Pancreas (tissue), 10 donors: ENCODE data around the gene GGNBP2. TPM values are rescaled to one million over a fixed set of nuclear protein-coding genes. Genes with fewer than 3 reads are reported as not detected.

Experiments
- ATAC-seq, 4 donors: fragments of 200-7000 bp; cut with Tn5 transposase; one replicate each; pipeline versions ENCODE4 v1.8.0 to v1.9.1; 2020; ENCODE audit warnings: mild to moderate bottlenecking in 4 of 4, moderate library complexity in 4 of 4
- DNase-seq, 6 donors: peaks; one replicate each; pipeline ENCODE4 v3.0.0-alpha.2; 2020
- FAIRE-seq: peaks from 2 replicates; lab custom pipeline; 2012; peaks lifted over from hg19 to GRCh38; lab: Jason Lieb, UNC
- H3K27ac ChIP-seq, 4 donors: fragments of 200-600 bp; sonication (generic); 1 replicate in 3 of 4; 2 replicates in 1 of 4; pipeline versions ENCODE4 v1.5.0 to v1.8.0; 2020
- H3K27me3 ChIP-seq, 4 donors: fragments of 200-600 bp; one replicate each; pipeline ENCODE4 v1.8.0; 2021
- H3K36me3 ChIP-seq, 3 donors: fragments of 200-600 bp; sonication (generic) in 1 of 3; one replicate each; pipeline versions ENCODE4 v1.5.0 to v1.8.0; 2020 to 2021
- H3K4me1 ChIP-seq, 3 donors: fragments of 200-600 bp; one replicate each; pipeline ENCODE4 v1.8.0; 2021
- H3K4me3 ChIP-seq, 4 donors: fragments of 200-600 bp; sonication (generic) in 2 of 4; one replicate each; pipeline versions ENCODE4 v1.5.0 to v1.8.0; 2020 to 2021
- H3K9me3 ChIP-seq, 4 donors: fragments of 200-600 bp; one replicate each; pipeline ENCODE4 v1.8.0; 2021
- WGBS, 2 donors: extraction: QIAGEN DNeasy Blood & Tissue Kit; methylation state at CpG; one replicate each; pipeline ENCODE4 v1.1.7; 2013; 5-methylcytosine and 5-hydroxymethylcytosine counted together
- intact Hi-C, 3 donors: fragments of 100-400 bp; cut with DNase I; formaldehyde crosslinking; loops; one replicate each; pipeline versions ENCODE4 v1.11.1 to v1.14.2; 2022
- polyA plus RNA-seq, 2 donors: library from polyadenylated mRNA; stranded (reverse); fragments of 200-250 nt; gene quantifications; one replicate each; pipeline ENCODE4 v1.2.3, GENCODE V29; 2013
- total RNA-seq, 6 donors: library from RNA; stranded (reverse); fragmentation: NEBNext Ultra II Directional in 4 of 6; extraction: Animal tissue kit (Norgen Biotek cat#: 25700) in 4 of 6; gene quantifications; one replicate each; pipeline versions ENCODE4 v1.2.1 to v1.2.4, GENCODE V29; 2021 to 2023
- TF ChIP-seq, protein P1 (sequence below), 4 donors: fragments of 200-600 bp; sonication (generic) in 3 of 4; IDR thresholded peaks; one replicate each; pipeline versions ENCODE4 v1.5.0 to v1.8.0; 2021; ENCODE audit warnings: antibody characterized with exemption in 4 of 4
- donor health status: healthy with polysubstance abuse.
- donor health status: DM: no; HTN: no; CAD: no; lungs with moderate emphysema.
- donor health status: DM: no; HTN: no; CAD: no.
- donor health status: control.
- donor health status: control.
- donor health status: Bipolar disorder and iron deficiency.
- donor health status: DM: yes; HTN: yes; CAD: no.
- donor health status: DM: no; HTN: no; CAD: no.
- donor health status: DM: no; HTN: no; CAD: no.
- donor health status: DM: yes; HTN: yes; CAD: no.

GGNBP2 gene
- total and polyA plus RNA-seq, 8 donors = 27.3 to 41.8 (median 36.7) TPM

DNA sequence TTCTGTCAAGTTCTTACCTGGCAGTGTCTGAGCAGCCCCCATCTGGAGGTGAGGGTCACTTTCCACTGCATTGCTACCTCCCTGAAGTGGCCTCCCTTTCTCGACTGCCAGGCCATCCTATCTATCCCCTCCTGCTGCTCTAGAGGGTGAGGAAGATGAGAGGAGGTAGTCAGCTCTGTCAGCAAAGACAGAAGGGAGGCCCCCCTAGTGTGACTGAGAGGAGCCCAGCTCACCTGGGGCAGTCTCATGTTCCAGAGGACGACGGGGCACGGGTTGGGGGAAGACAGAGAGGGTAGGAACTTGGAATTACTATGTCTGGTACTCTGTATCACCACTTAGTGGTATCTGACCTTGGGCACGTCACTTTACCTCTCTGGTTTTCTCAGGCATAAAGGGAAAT, 32.1 kb upstream of the GGNBP2 start:
- Histone ChIP-seq H3K9me3 (no peaks in the 10 kb centered on the region), H3K27me3 (no peaks in the 10 kb centered on the region), H3K4me1 (no peaks in the 10 kb centered on the region), H3K27ac (no peak overlapping the region), H3K36me3 (no peaks in the 10 kb centered on the region), H3K4me3 (no peak overlapping the region)
- DNase-seq (no peak), FAIRE-seq (no peak), ATAC-seq (no peak)
- intact Hi-C loops = no loop called here
- 76 to 79% methylated on average over 5 of the region's 5 CpGs for WGBS, 2 donors
- TF ChIP-seq, protein P1, sequence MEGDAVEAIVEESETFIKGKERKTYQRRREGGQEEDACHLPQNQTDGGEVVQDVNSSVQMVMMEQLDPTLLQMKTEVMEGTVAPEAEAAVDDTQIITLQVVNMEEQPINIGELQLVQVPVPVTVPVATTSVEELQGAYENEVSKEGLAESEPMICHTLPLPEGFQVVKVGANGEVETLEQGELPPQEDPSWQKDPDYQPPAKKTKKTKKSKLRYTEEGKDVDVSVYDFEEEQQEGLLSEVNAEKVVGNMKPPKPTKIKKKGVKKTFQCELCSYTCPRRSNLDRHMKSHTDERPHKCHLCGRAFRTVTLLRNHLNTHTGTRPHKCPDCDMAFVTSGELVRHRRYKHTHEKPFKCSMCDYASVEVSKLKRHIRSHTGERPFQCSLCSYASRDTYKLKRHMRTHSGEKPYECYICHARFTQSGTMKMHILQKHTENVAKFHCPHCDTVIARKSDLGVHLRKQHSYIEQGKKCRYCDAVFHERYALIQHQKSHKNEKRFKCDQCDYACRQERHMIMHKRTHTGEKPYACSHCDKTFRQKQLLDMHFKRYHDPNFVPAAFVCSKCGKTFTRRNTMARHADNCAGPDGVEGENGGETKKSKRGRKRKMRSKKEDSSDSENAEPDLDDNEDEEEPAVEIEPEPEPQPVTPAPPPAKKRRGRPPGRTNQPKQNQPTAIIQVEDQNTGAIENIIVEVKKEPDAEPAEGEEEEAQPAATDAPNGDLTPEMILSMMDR (IDR thresholded peaks at IDR 0.05) = no peak

DNA sequence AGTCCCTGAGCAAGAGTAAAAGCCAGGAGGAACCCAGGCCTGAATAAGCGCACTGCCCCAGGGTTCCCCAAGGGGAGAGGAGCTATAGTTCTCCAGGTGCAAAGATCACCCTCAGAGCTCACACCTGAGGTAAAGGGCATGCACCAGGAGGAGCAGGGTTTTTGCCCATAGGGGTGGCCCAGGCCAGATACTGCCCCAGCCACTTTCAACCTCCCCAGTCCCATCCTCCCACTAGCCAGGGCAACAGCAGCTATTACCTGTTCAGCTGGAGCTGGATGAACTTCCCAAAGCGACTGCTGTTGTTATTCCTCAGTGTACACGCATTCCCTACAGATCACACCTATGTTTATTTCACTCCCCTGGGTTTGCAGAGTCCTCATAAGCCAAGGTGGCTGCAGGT, 29.9 kb upstream of the GGNBP2 start:
- Histone ChIP-seq H3K4me3 (no peak overlapping the region), H3K9me3 (no peaks in the 10 kb centered on the region), H3K36me3 (no peaks in the 10 kb centered on the region), H3K4me1 (no peaks in the 10 kb centered on the region), H3K27me3 (no peaks in the 10 kb centered on the region), H3K27ac (no peak overlapping the region)
- DNase-seq (no peak), FAIRE-seq (no peak), ATAC-seq (no peak)
- intact Hi-C loops = no loop called here
- WGBS, 2 donors = 90 to 94% methylated on average over 3 of the region's 3 CpGs
- TF ChIP-seq, protein P1 (IDR thresholded peaks at IDR 0.05) = no peak

DNA sequence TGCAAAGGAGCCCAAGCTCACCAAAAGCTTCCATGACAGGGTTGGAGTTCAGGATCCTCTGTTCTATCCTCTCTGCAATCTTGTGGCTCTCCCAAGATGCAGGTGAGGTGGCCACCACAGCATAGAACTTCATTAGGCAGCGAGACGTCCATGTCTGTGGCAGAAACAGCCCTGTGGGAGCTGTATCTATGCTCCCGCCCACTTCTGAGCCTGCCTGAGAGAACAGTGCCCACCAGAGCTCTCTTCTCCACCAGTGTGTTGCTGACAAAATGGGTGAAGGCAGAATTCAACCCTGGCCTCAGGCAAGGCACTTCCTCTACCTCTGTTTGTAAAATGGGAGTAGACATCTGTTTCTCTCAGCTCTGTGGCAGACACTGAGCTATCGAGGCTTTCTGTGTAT, 28.9 kb upstream of the GGNBP2 start:
- no peaks in the 10 kb centered on the region for H3K4me1 ChIP-seq
- DNase-seq (no peak), ATAC-seq (no peak), FAIRE-seq (no peak)
- intact Hi-C loops = no loop called here
- H3K4me3 ChIP-seq = no peak overlapping the region
- no peaks in the 10 kb centered on the region for H3K36me3 ChIP-seq
- H3K27ac ChIP-seq = no peak overlapping the region
- 90 to 93% methylated on average over 4 of the region's 4 CpGs for WGBS, 2 donors
- TF ChIP-seq, protein P1 (IDR thresholded peaks at IDR 0.05) = no peak
- H3K9me3 ChIP-seq = no peaks in the 10 kb centered on the region
- H3K27me3 ChIP-seq = no peaks in the 10 kb centered on the region

DNA sequence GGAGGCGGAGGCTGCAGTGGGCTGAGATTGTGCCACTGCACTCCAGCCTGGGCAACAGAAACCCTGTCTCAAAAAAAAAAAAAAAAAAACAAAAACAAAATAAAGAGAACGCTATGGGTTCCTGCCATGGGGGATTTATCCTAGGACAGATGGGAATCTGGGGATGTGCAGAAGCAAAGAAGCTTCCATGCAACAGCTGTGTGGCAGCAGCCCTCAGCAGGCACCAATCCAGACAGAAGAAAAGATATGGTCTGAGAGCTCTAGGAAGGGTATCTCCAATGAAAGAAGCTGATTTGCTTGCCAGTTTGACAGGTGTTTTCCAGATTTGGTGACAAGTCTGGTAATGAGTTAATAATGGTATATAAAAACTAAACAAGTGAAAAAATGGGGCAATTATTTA, 21.6 kb upstream of the GGNBP2 start:
- DNase-seq (no peak), ATAC-seq (no peak)

DNA sequence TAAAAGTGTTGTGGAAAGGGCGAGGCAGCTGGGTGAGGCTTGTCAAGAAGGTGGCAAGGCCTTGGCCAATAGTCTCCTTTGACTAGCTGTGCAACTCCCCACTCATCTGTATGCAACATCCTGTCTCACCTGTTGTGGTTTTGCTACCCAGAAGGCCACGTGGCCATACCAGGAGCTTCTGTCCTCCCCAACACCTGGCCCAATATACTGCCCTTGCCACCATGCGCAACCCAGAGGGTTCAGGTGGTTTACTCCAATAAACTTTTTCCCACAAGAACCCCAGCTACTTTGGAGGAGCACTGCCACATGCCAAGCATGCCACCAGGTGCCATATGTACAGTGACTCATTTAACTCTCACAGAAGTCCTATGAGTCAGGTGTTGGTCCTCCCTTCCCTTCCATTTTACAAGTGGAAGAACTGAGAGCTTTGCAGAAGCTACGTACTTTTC, 20.3 kb upstream of the GGNBP2 start:
- no peak for FAIRE-seq
- no peak for DNase-seq
- intact Hi-C loops = no loop called here
- WGBS, 2 donors = 94 to 97% methylated on average over 4 of the region's 4 CpGs
- Histone ChIP-seq H3K27ac (no peak overlapping the region), H3K9me3 (no peaks in the 10 kb centered on the region), H3K4me3 (no peak overlapping the region), H3K36me3 (peaks cover 5 to 27% (median 9%) of the 10 kb centered on the region in 3 donors), H3K27me3 (no peaks in the 10 kb centered on the region), H3K4me1 (no peaks in the 10 kb centered on the region)
- TF ChIP-seq, protein P1 (IDR thresholded peaks at IDR 0.05) = no peak
- ATAC-seq = no peak

More for the DNA sequence above, 21.6 kb upstream of the GGNBP2 start:
- peaks cover 5 to 27% (median 9%) of the 10 kb centered on the region in 3 donors for H3K36me3 ChIP-seq
- H3K27ac ChIP-seq = no peak overlapping the region
- no peak overlapping the region for H3K4me3 ChIP-seq
- no peaks in the 10 kb centered on the region for H3K9me3 ChIP-seq
- FAIRE-seq = no peak
- WGBS, 2 donors = 96 to 100% methylated on average over 2 of the region's 2 CpGs
- intact Hi-C loops = no loop called here
- H3K4me1 ChIP-seq = no peaks in the 10 kb centered on the region
- TF ChIP-seq, protein P1 (IDR thresholded peaks at IDR 0.05) = no peak
- no peaks in the 10 kb centered on the region for H3K27me3 ChIP-seq
